ENCODE results near the gene NBEAL2. TPM values are rescaled to one million over a fixed set of nuclear protein-coding genes. Genes with fewer than 3 reads are reported as not detected.
A peak's percentile ranks its signal among the peaks of the same experiment; 100 is the strongest.
"Not testable (repeated sequence)": the region's sequence is repeated elsewhere in the genome, so short reads cannot be mapped to it uniquely, and the experiment has no call there.

The NBEAL2 gene
- total RNA-seq, 3 donors from 2014 or later, result 75.5 to 86.9 (median 80.7) TPM

DNA sequence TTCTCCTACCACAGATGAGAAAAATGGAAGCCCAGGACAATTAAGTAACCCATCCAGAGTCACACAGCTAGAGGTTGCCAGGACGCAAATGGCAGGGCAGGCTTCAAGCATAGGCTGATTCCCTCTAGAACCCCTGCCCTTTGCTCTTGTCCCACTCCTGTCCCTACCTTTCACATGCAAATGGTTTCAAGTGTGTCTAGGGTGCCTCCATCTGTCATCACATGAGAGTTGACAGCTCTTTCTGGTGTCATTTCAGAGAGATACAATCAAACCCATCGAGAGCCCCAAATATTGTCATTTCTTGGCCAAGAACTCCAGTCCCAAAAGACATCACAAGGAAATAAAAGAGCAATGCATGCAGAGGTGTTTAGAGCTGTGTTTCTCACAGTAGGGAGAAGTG lies 26.7 kb upstream of the NBEAL2 start:
- Mint-ChIP-seq H3K4me1 (ENCODE audit: low read depth) (peaks cover 92% of the 10 kb centered on the region), H3K4me3 (peak overlapping the region; percentile 20), H3K27me3 (ENCODE audit: low read depth) (no peaks in the 10 kb centered on the region), H3K36me3 (ENCODE audit: insufficient read depth) (peaks cover 12% of the 10 kb centered on the region), H3K9me3 (no peaks in the 10 kb centered on the region)
- ATAC-seq (no peak), DNase-seq (no peak)

DNA sequence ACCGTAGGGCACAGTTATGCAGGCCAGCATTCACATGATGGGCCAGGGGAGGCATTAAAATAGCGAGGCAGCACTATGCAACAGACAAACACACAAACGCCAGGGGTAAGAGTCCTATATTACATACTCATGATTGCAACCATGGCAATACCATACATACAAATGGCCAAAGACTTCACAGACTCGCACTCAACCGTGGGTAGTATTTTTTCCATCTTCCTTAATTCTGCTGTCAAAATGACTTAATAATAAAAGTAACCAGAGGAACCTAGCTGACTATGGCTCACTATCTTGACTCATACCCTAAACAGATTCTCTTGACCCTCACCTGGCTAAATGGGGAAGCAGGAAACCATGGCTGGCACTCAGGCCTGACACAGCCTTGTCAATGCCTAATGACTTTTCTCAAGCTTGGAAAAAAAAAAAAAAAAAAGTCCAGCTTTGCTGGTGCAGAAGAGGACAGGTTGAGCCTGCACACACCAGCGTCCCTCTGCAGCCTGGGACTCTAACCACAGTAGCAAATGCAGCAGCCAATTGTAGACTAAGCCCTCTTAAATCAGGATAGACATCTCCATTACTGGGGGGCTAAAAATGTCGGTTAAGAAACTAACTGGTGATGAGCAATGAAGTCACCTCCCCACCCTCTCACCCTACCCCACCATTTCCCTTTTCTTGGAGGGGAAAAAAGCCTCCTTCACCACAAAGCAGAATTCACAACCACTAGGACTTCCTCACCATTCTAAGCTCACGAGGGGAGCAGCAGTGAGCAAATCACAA lies 26.0 kb upstream of the NBEAL2 start:
- ATAC-seq, result peak; percentile 25 to 60
- Mint-ChIP-seq H3K27me3 (ENCODE audit: low read depth) (no peaks in the 10 kb centered on the region), H3K4me3 (peak overlapping the region; percentile 47), H3K36me3 (ENCODE audit: insufficient read depth) (peaks cover 11% of the 10 kb centered on the region), H3K9me3 (no peaks in the 10 kb centered on the region), H3K4me1 (ENCODE audit: low read depth) (peaks cover 92% of the 10 kb centered on the region)
- DNase-seq, result no peak

- peak overlapping the region; percentile 47 for H3K4me3 Mint-ChIP-seq
- H3K9me3 Mint-ChIP-seq, result no peaks in the 10 kb centered on the region
- no peaks in the 10 kb centered on the region for H3K27me3 Mint-ChIP-seq (ENCODE audit: low read depth)
- H3K36me3 Mint-ChIP-seq (ENCODE audit: insufficient read depth), result peaks cover 11% of the 10 kb centered on the region
- DNase-seq (no peak), ATAC-seq (no peak)
- H3K4me1 Mint-ChIP-seq (ENCODE audit: low read depth), result peaks cover 92% of the 10 kb centered on the region
These were observed 25.3 kb upstream of the NBEAL2 start for GRCh38 chr3:46954178-46954577.

DNA sequence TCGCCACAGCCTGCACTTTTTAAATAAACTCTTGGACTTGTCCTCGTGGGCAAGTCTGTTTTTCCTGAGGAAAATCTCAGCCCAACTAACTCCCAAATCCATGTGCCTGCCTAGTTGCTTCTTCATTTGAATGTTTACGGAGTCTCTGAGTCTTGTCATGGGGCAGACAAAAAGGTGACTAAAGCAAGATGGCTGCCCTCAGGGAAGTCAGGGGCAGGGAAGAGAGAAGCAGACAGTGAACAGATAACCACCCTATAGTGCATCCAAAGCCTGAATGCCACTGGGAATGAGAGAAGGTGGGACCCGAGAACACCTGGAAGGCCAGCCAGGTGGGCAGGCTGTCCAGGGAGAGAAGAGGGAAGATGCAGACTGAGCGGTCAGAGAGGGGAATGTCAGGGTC lies 24.3 kb upstream of the NBEAL2 start:
- peaks cover 11% of the 10 kb centered on the region for H3K36me3 Mint-ChIP-seq (ENCODE audit: insufficient read depth)
- ATAC-seq, result no peak
- peaks cover 92% of the 10 kb centered on the region for H3K4me1 Mint-ChIP-seq (ENCODE audit: low read depth)
- no peak for DNase-seq
- no peaks in the 10 kb centered on the region for H3K27me3 Mint-ChIP-seq (ENCODE audit: low read depth)
- peak overlapping the region; percentile 53 for H3K4me3 Mint-ChIP-seq
- no peaks in the 10 kb centered on the region for H3K9me3 Mint-ChIP-seq

- Mint-ChIP-seq H3K4me3 (peak overlapping the region; percentile 53), H3K9me3 (no peaks in the 10 kb centered on the region), H3K36me3 (ENCODE audit: insufficient read depth) (peaks cover 12% of the 10 kb centered on the region), H3K4me1 (ENCODE audit: low read depth) (peaks cover 92% of the 10 kb centered on the region), H3K27me3 (ENCODE audit: low read depth) (no peaks in the 10 kb centered on the region)
- DNase-seq, result no peak
- peak in 1 of 2 donors; percentile 10 for ATAC-seq
These were observed 23.6 kb upstream of the NBEAL2 start for GRCh38 chr3:46955801-46956259.

GRCh38 chr3:46957092-46957820 lies 22.2 kb upstream of the NBEAL2 start:
- DNase-seq (no peak), ATAC-seq (no peak)
- no peak overlapping the region for H3K4me3 Mint-ChIP-seq
- no peaks in the 10 kb centered on the region for H3K27me3 Mint-ChIP-seq (ENCODE audit: low read depth)
- H3K4me1 Mint-ChIP-seq (ENCODE audit: low read depth), result peaks cover 94% of the 10 kb centered on the region
- H3K36me3 Mint-ChIP-seq (ENCODE audit: insufficient read depth), result peaks cover 9% of the 10 kb centered on the region
- no peaks in the 10 kb centered on the region for H3K9me3 Mint-ChIP-seq

- H3K9me3 Mint-ChIP-seq, result no peaks in the 10 kb centered on the region
- peaks cover 13% of the 10 kb centered on the region for H3K36me3 Mint-ChIP-seq (ENCODE audit: insufficient read depth)
- no peaks in the 10 kb centered on the region for H3K27me3 Mint-ChIP-seq (ENCODE audit: low read depth)
- peaks cover 92% of the 10 kb centered on the region for H3K4me1 Mint-ChIP-seq (ENCODE audit: low read depth)
- peak overlapping the region; percentile 59 for H3K4me3 Mint-ChIP-seq
- DNase-seq (no peak), ATAC-seq (no peak)
These were observed 20.9 kb upstream of the NBEAL2 start for GRCh38 chr3:46958467-46959160.

- peaks cover 13% of the 10 kb centered on the region for H3K36me3 Mint-ChIP-seq (ENCODE audit: insufficient read depth)
- no peaks in the 10 kb centered on the region for H3K27me3 Mint-ChIP-seq (ENCODE audit: low read depth)
- peak overlapping the region; percentile 59 for H3K4me3 Mint-ChIP-seq
- DNase-seq, result peak; percentile 50
- no peaks in the 10 kb centered on the region for H3K9me3 Mint-ChIP-seq
- H3K4me1 Mint-ChIP-seq (ENCODE audit: low read depth), result peaks cover 87% of the 10 kb centered on the region
- peak; percentile 92 to 94 for ATAC-seq
These were observed 20.3 kb upstream of the NBEAL2 start for GRCh38 chr3:46959161-46959511.

GRCh38 chr3:46960081-46960701 lies 19.3 kb upstream of the NBEAL2 start:
- Mint-ChIP-seq H3K9me3 (no peaks in the 10 kb centered on the region), H3K4me3 (peak overlapping the region; percentile 43), H3K4me1 (ENCODE audit: low read depth) (peaks cover 80% of the 10 kb centered on the region), H3K27me3 (ENCODE audit: low read depth) (no peaks in the 10 kb centered on the region), H3K36me3 (ENCODE audit: insufficient read depth) (peaks cover 12% of the 10 kb centered on the region)
- ATAC-seq (peak in 1 of 2 donors; percentile 12), DNase-seq (no peak)

DNA sequence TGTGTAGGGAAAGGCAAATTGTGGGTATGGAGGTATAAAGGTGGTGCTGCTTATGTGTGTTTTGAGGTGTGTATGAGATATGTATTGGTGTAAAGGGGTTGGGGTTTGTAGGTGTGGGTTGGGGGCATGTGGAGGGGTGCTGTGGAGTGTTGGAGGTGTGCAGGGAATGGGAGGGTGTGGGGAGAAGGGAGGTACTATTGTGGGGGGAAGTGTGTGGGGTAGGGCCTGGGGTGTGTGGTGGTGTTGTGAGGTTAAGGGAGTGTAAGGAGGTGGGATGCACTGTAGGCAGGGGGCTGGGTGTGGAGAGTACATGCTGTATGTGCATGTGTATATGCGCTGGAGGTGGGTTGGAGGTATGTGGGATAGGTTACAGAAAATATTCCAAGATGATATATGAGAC lies 18.6 kb upstream of the NBEAL2 start:
- Mint-ChIP-seq H3K36me3 (ENCODE audit: insufficient read depth) (peaks cover 11% of the 10 kb centered on the region), H3K4me1 (ENCODE audit: low read depth) (peaks cover 80% of the 10 kb centered on the region), H3K9me3 (no peaks in the 10 kb centered on the region), H3K27me3 (ENCODE audit: low read depth) (no peaks in the 10 kb centered on the region), H3K4me3 (no peak overlapping the region)
- DNase-seq (no peak), ATAC-seq (no peak)

GRCh38 chr3:46962427-46962826 lies 17.0 kb upstream of the NBEAL2 start:
- Mint-ChIP-seq H3K9me3 (no peaks in the 10 kb centered on the region), H3K27me3 (ENCODE audit: low read depth) (no peaks in the 10 kb centered on the region), H3K36me3 (ENCODE audit: insufficient read depth) (peaks cover 12% of the 10 kb centered on the region), H3K4me1 (ENCODE audit: low read depth) (peaks cover 77% of the 10 kb centered on the region), H3K4me3 (no peak overlapping the region)
- DNase-seq, result no peak
- no peak for ATAC-seq

- H3K27me3 Mint-ChIP-seq (ENCODE audit: low read depth), result no peaks in the 10 kb centered on the region
- no peak for DNase-seq
These were observed 16.5 kb upstream of the NBEAL2 start for GRCh38 chr3:46962990-46963389.

GRCh38 chr3:46964038-46964590 lies 15.4 kb upstream of the NBEAL2 start:
- not testable (repeated sequence) for ATAC-seq; H3K27me3 Mint-ChIP-seq (ENCODE audit: low read depth); H3K4me3 Mint-ChIP-seq; DNase-seq; H3K9me3 Mint-ChIP-seq
- Mint-ChIP-seq H3K36me3 (ENCODE audit: insufficient read depth) (peaks cover 14% of the 10 kb centered on the region), H3K4me1 (ENCODE audit: low read depth) (peaks cover 78% of the 10 kb centered on the region)

More at GRCh38 chr3:46962990-46963389, 16.5 kb upstream of the NBEAL2 start:
- H3K9me3 Mint-ChIP-seq, result no peaks in the 10 kb centered on the region
- no peak overlapping the region for H3K4me3 Mint-ChIP-seq
- ATAC-seq, result no peak
- peaks cover 77% of the 10 kb centered on the region for H3K4me1 Mint-ChIP-seq (ENCODE audit: low read depth)
- peaks cover 12% of the 10 kb centered on the region for H3K36me3 Mint-ChIP-seq (ENCODE audit: insufficient read depth)

DNA sequence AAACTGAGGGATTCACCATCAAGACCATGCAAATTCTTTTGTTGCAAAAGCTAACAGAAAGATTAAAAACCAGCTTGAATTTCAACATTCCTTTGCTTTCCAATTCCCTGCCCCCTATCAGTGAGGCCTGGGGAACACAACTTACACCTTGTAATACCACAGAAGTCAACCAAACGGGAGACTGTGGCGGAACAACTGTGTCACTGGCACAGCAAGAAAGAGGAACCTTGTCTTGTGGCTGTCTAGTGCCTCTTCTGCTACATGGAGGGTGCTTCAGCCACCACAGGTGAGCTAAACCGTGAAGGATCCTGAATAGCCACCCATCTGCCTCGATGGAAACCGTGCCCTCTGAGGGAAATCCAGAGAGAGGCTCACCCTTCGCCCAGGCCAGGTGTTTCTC lies 14.3 kb upstream of the NBEAL2 start:
- Mint-ChIP-seq H3K4me3 (no peak overlapping the region), H3K36me3 (ENCODE audit: insufficient read depth) (peaks cover 18% of the 10 kb centered on the region), H3K4me1 (ENCODE audit: low read depth) (peaks cover 78% of the 10 kb centered on the region), H3K9me3 (no peaks in the 10 kb centered on the region), H3K27me3 (ENCODE audit: low read depth) (no peaks in the 10 kb centered on the region)
- ATAC-seq (no peak), DNase-seq (no peak)
